Smooth muscle cell of trachea (primary cell): ENCODE results near the gene ZNG1F. TPM values are rescaled to one million over a fixed set of nuclear protein-coding genes. Genes with fewer than 3 reads are reported as not detected.

Source experiments
- total RNA-seq: library from RNA; depleted of rRNA; stranded (reverse); fragments of >200 nt; gene quantifications from 2 replicates; pipeline ENCODE4 v1.2.1, GENCODE V29; 2014

The ZNG1F gene
- 3.5 and 7.0 TPM in 2 replicates for total RNA-seq

GRCh38 chr9:41189217-41189616 lies at the start of gene ZNG1F:
TSS of gene ZNG1F (minus strand) at chr9:41189317. CDS start at chr9:41189258, 59 bp downstream.

GRCh38 chr9:41128581-41128980 lies 60.5 kb downstream of the ZNG1F start, which contains the start of gene FOXD4L6:
TSS of gene FOXD4L6 (minus strand) at chr9:41128681. CDS start at chr9:41128383, 298 bp downstream.

Other genes starting within 250 kb of the ZNG1F start
- not detected in 2 replicates for gene FOXD4L6, start 60.6 kb downstream of the ZNG1F start, total RNA-seq